IPS DF 4.7 (cell line): ENCODE results near the gene ADIRF.
"Not testable (repeated sequence)": the region's sequence is repeated elsewhere in the genome, so short reads cannot be mapped to it uniquely, and the experiment has no call there.

Experiments used
- DNase-seq: peaks from one replicate; pipeline ENCODE4 v3.0.0-alpha.2; 2013; ENCODE audit warnings: low spot score; ENCODE audit errors: extremely low read depth

Gene ADIRF

GRCh38 chr10:86968271-86968993, at the start of gene ADIRF:
Gene ADIRF, plus strand, starts transcription at chr10:86968482. Its CDS starts 63 bp downstream, at chr10:86968545.
- no peak for DNase-seq

- no peak for DNase-seq
These were observed 45.7 kb upstream of the ADIRF start for GRCh38 chr10:86922553-86922961.

DNA sequence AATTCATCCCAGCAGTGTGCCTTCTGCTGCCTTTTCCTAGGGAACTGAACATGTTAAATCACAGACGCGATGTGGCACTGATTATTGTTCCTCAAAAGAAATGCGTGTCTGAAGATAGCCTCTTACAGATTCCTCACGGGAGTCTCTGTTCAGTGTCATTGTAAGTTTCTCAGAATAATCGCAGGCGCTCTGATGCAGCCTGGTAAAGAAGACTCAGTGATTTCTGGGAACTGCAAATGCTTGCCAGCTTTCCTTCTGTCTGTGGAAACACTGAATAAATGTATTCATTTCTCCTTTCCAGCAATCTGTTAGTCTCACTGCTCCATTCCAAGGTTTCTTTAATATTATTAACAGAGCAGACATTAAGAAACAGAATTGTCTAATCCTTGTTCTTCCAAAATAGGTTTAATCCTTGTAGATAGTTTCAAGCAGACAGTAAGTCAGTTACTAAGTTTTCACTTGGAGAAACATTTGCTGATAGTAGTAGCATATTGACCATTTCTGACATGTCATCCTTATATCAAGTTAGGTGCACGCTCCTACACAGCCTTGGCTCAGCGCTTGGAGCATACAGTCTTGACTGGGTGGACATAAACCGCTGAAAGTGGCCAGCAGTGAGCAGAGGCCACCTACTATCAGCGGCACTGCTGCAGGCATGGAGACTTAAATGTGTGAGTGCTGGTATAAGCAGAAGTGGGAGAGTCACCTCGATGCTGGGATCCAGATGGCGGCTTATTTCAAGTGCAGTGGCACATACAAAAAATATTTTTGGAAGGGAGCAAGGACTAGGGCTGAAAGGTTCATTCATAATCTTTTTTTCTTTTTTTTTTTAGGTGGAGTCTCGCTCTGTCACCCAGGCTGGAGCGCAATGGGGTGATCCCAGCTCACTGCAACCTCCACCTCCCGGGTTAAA, 38.6 kb upstream of the ADIRF start:
- DNase-seq, result no peak

DNA sequence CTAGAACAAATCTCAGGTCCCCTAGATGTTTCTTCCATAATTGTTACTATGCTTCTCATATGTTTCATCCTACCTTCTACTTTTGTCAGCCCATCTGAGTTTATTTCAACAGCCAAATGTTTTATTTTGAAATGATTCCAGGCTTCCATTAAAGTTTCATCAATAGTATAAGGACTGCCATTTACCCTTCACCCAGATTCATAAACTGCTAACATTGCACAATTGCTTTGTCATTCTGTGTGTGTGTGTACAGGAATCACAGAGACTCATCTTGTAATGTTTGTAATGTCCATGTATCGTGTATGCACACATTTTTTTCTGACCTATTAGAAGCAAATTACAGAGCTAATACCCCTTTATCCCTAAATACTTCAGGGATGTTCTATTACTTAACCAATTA, 36.4 kb upstream of the ADIRF start:
- no peak for DNase-seq

DNA sequence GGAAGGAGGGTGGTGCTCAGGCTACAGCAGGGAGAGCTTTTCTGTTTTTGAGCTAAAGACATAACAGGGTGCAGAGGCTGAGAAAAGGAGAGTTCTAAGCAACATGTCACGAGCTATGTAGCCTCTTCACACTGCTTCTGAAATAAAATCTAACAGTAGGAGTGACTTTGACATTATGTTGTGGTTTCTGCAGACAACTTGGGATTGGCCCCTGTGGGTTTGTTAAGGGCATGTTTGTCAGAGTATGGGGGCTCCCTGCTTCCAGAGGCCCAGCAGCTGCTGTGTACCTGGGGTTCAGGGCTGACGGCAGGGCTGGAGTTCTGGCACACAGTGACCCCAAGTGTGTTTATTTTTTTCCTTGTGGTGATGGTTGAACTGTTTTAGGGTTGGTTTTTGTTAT, 35.6 kb upstream of the ADIRF start:
- DNase-seq, result no peak

DNA sequence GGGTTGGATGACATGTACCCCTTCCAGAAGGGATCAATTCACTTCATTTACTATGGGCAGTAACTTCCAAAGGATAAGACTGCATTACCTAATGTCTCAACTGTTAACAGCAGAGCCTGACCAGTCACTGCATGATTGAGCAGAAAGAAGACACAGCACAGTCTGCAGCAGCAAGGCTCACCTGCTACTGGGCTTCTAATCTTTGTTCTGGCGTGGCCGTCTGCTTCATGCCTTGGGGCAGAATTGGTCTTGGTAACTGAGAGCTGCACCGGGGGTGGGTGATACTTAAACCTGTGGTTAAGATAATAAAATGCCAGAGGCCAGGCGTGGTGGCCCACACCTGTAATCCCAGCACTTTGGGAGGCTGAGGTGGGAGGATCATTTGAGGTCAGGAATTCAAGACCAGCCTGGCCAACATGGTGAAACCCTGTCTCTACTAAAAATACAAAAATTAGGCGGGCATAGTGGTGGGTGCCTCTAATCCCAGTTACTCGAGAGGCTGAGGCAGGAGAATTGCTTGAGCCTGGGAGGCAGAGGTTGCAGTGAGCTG, 34.0 kb upstream of the ADIRF start:
- not testable (repeated sequence) for DNase-seq

GRCh38 chr10:86936661-86937501, 31.4 kb upstream of the ADIRF start:
- no peak for DNase-seq

DNA sequence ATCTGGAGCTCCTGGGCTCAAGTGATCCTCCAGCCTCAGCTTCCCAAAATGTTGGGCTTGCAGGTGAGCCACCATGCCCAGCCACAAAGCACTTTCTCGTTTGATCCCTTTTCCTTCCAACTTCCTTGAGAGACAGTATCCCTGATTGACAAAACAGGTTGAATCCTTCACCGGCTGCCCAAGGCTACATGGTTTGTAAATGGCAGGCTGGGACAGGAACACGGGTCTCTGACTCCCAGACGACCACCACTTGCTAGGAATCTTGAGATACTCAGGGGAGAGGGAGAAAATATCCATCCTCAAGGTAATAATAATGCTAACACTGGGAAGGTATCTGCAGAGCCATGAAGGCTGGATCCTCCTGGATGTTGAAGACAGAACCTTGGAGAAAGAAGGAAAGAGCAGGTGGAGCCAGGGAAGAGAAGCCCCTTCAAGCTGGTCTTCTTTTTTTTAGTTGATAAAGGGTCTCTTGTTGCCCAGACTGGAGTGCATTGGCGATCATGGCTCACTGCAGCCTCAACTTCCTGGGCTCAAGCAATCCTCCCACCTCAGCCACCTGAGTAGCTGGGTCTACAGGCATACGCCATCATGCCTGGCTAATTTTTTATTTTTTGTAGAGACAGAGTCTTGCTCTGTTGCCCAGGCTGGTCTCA, 30.7 kb upstream of the ADIRF start:
- DNase-seq, result no peak

- no peak for DNase-seq
These were observed 30.0 kb upstream of the ADIRF start for GRCh38 chr10:86938260-86938659.

GRCh38 chr10:86940076-86940475, 28.2 kb upstream of the ADIRF start:
- not testable (repeated sequence) for DNase-seq

DNA sequence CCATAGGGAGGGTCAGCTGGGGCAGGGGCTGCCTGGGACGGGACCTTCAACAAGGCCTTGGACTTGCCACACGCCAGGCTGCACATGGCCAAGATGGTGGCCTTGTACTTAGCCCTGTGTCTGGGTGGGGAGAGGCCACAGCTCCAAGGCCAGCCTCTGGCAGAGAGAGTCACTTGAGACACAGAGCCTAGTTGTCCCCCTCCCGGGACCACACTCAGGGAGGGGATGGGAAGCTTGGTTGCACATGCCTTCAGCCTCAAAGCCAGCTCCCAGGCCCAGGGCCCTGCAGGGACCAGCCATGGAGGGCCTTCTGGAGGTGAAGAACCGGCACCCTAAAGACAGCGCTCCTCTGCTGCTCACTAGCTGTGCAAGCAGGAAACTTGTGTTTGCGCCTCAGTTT, 27.6 kb upstream of the ADIRF start:
- DNase-seq, result no peak

- no peak for DNase-seq
These were observed 26.9 kb upstream of the ADIRF start for GRCh38 chr10:86941426-86941825.

- DNase-seq, result no peak
These were observed 26.3 kb upstream of the ADIRF start for GRCh38 chr10:86941991-86942421.

GRCh38 chr10:86942441-86943315, 25.6 kb upstream of the ADIRF start:
- no peak for DNase-seq

GRCh38 chr10:86943316-86944030, 24.8 kb upstream of the ADIRF start:
- no peak for DNase-seq

DNA sequence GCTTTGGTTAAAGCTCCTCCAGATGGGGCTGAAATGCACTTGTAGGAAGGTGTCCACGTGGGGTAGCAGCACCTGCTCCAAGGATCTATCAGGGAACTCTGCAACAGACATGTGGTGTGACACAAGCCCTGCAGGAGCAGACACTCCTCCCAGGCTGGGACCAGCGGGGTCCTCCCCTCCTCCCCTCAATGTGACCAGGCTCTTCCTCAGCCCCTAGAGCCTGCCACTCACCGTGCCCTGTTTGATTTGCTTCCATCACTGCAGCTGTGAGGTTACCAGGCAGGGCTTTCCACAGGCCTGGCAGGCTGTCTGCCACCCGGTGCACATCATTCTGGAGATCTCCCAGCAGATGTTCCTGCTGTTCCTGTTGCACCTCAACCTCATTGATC, 24.3 kb upstream of the ADIRF start:
- no peak for DNase-seq

DNA sequence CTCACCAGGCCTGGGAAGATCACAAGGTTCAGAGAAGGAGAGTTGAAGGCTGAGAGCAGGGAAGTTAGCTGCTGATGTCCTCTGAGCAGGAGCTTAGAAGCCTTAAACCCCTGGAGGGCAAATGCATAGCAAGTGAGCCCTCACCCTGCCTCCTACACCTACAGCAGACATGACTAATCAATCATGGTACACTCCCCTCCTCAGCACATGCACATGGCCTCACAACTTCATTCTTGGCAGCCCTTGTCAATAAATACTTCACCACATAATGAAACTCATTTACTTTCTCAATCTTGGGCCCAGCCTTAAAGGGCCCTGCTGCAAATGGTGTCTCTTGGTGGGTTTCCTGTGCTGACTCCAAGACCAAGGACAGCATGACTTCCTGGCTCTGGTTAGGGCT, 23.8 kb upstream of the ADIRF start:
- no peak for DNase-seq

DNA sequence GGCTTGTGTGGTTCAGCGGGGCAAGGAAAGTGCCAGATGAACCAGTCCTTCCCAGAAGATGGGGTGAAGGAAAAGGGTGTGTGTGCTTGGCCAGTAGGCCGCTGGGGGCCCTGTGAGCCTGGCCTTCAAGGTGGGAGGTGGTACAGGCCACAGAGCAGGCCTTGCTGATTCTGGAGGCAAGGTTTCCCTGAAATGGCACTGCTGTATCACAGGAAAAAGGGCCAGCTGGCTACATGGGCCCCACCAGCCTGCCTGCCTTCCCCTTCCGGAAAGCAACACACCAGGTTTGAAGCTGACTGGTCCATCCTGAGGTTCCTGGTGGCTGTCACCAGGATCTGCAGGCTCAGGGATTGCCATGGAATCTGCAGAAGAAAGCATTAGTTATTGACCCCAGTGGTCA, 23.4 kb upstream of the ADIRF start:
- no peak for DNase-seq
